Brain microvascular endothelial cell (primary cell): ENCODE data around the gene DDX1.

Source experiments
- DNase-seq: peaks from one replicate; pipeline ENCODE4 v3.0.0-alpha.2; 2020
- H3K27ac ChIP-seq: fragments of 250-450 bp; sonication (Bioruptor Pico); 2 replicates; pipeline ENCODE4 v1.5.1; 2020; ENCODE audit warnings: mild to moderate bottlenecking, moderate library complexity
- H3K27me3 ChIP-seq: fragments of 250-450 bp; sonication (Bioruptor Pico); replicated peaks from 2 replicates; pipeline ENCODE4 v1.5.1; 2020; ENCODE audit warnings: mild to moderate bottlenecking
- H3K36me3 ChIP-seq: fragments of 250-450 bp; sonication (Bioruptor Pico); replicated peaks from 2 replicates; pipeline ENCODE4 v1.5.1; 2020; ENCODE audit warnings: mild to moderate bottlenecking
- H3K4me3 ChIP-seq: 2 replicates; pipeline ENCODE4 v1.5.1; 2011; ENCODE audit warnings: low read depth, mild to moderate bottlenecking, control low read depth, low read length, moderate library complexity
- CTCF ChIP-seq: IDR thresholded peaks from 2 replicates; pipeline ENCODE4 v1.5.1; 2011; ENCODE audit warnings: low read depth, mild to moderate bottlenecking, moderate library complexity, low read length, control low read depth, inconsistent platforms; ENCODE audit errors: missing control alignments
- in situ Hi-C: cut with HindIII; loops from 2 replicates; pipeline ENCODE4 v1.10.0; 2017; ENCODE audit warnings: low sequenced_read_pairs, low pct_ligation_motif_present

The DDX1 gene

GRCh38 chr2:15595936-15596335 lies 4.3 kb downstream of the DDX1 start:
- Histone ChIP-seq H3K4me3 (no peak overlapping the region), H3K36me3 (peaks cover 33% of the 10 kb centered on the region), H3K27me3 (no peaks in the 10 kb centered on the region), H3K27ac (no peak overlapping the region)
- in situ Hi-C loops, result no loop called here
- no peak for DNase-seq
- TF ChIP-seq CTCF, result no peak

- Histone ChIP-seq H3K27ac (no peak overlapping the region), H3K27me3 (no peaks in the 10 kb centered on the region), H3K4me3 (no peak overlapping the region), H3K36me3 (peaks cover 37% of the 10 kb centered on the region)
- in situ Hi-C loops, result no loop called here
- no peak for TF ChIP-seq CTCF
- DNase-seq, result no peak
Measured at GRCh38 chr2:15596350-15596749, 4.7 kb downstream of the DDX1 start.

GRCh38 chr2:15596968-15597367 lies 5.3 kb downstream of the DDX1 start:
- in situ Hi-C loops, result no loop called here
- no peaks in the 10 kb centered on the region for H3K27me3 ChIP-seq
- no peak overlapping the region for H3K27ac ChIP-seq
- no peak for DNase-seq
- H3K36me3 ChIP-seq, result peaks cover 44% of the 10 kb centered on the region
- H3K4me3 ChIP-seq, result no peak overlapping the region
- no peak for TF ChIP-seq CTCF

GRCh38 chr2:15599994-15600393 lies 8.3 kb downstream of the DDX1 start:
- DNase-seq, result no peak
- no peak for TF ChIP-seq CTCF
- in situ Hi-C loops, result no loop called here

GRCh38 chr2:15601681-15602080 lies 10.0 kb downstream of the DDX1 start:
- in situ Hi-C loops, result no loop called here
- DNase-seq, result no peak
- H3K36me3 ChIP-seq, result peaks cover 79% of the 10 kb centered on the region
- no peak overlapping the region for H3K4me3 ChIP-seq
- no peak overlapping the region for H3K27ac ChIP-seq
- TF ChIP-seq CTCF, result no peak
- no peaks in the 10 kb centered on the region for H3K27me3 ChIP-seq

More at GRCh38 chr2:15599994-15600393, 8.3 kb downstream of the DDX1 start:
- Histone ChIP-seq H3K27me3 (no peaks in the 10 kb centered on the region), H3K4me3 (no peak overlapping the region), H3K36me3 (peaks cover 74% of the 10 kb centered on the region), H3K27ac (peak overlapping the region; percentile 16)

- no peak for DNase-seq
- in situ Hi-C loops, result no loop called here
- H3K4me3 ChIP-seq, result no peak overlapping the region
- TF ChIP-seq CTCF, result no peak
- peaks cover 86% of the 10 kb centered on the region for H3K36me3 ChIP-seq
- no peaks in the 10 kb centered on the region for H3K27me3 ChIP-seq
- no peak overlapping the region for H3K27ac ChIP-seq
Measured at GRCh38 chr2:15602393-15602792, 10.7 kb downstream of the DDX1 start.
